Natural killer cell treated with Interleukin-12 subunit alpha and Interleukin-12 subunit beta and Interleukin-15 and Interleukin-18, amount 100 ng/mL, for 72 hours (primary cell): ENCODE results near the gene MAP3K2. TPM values are rescaled to one million over a fixed set of nuclear protein-coding genes. Genes with fewer than 3 reads are reported as not detected.
A peak's percentile ranks its signal among the peaks of the same experiment; 100 is the strongest.

Source experiments
- ATAC-seq, 2 donors: fragments of 150-1000 bp; cut with Tn5 transposase in 1 of 2; sonication (Bioruptor Pico), chemical (Tn5 transposase) in 1 of 2; 2 replicates each; pipeline ENCODE4 v1.10.0; 2021
- DNase-seq: peaks from one replicate; pipeline ENCODE4 v3.0.0; 2022; ENCODE audit warnings: low spot score
- H3K27ac Mint-ChIP-seq, 2 donors: 1 replicate in 1 of 2; 2 replicates in 1 of 2; pipeline ENCODE4 v1.8.0; 2022; ENCODE audit warnings: mixed read lengths in 2 of 2, mild to moderate bottlenecking in 1 of 2, moderate library complexity in 1 of 2
- H3K27me3 Mint-ChIP-seq, 2 donors: 1 replicate in 1 of 2; 2 replicates in 1 of 2; pipeline ENCODE4 v1.8.0; 2022; ENCODE audit warnings: mixed read lengths in 2 of 2
- H3K36me3 Mint-ChIP-seq: one replicate; pipeline ENCODE4 v1.8.0; 2022; ENCODE audit warnings: mixed read lengths
- H3K4me1 Mint-ChIP-seq, 2 donors: 1 replicate in 1 of 2; 2 replicates in 1 of 2; pipeline ENCODE4 v1.8.0; 2022; ENCODE audit warnings: low read depth in 2 of 2, mixed read lengths in 2 of 2, mild to moderate bottlenecking in 1 of 2
- H3K4me3 Mint-ChIP-seq: one replicate; pipeline ENCODE4 v1.8.0; 2022; ENCODE audit warnings: mixed read lengths
- H3K9me3 Mint-ChIP-seq: 2 replicates; pipeline ENCODE4 v1.8.0; 2022; ENCODE audit warnings: mixed read lengths
- total RNA-seq, 2 donors: library from RNA; stranded (reverse); gene quantifications; one replicate each; pipeline ENCODE4 v1.2.3, GENCODE V29; 2022

Gene MAP3K2
- total RNA-seq, 2 donors from 2014 or later: 59.0 to 64.6 TPM

GRCh38 chr2:127320586-127321275 is 67.0 kb downstream of the MAP3K2 start:
- no peaks in the 10 kb centered on the region for H3K4me1 Mint-ChIP-seq
- no peak overlapping the region for H3K4me3 Mint-ChIP-seq
- no peak for ATAC-seq
- H3K27ac Mint-ChIP-seq: no peak overlapping the region
- H3K36me3 Mint-ChIP-seq: peaks cover 18% of the 10 kb centered on the region
- DNase-seq: no peak
- H3K27me3 Mint-ChIP-seq: no peaks in the 10 kb centered on the region
- peaks cover 7% of the 10 kb centered on the region for H3K9me3 Mint-ChIP-seq

DNA sequence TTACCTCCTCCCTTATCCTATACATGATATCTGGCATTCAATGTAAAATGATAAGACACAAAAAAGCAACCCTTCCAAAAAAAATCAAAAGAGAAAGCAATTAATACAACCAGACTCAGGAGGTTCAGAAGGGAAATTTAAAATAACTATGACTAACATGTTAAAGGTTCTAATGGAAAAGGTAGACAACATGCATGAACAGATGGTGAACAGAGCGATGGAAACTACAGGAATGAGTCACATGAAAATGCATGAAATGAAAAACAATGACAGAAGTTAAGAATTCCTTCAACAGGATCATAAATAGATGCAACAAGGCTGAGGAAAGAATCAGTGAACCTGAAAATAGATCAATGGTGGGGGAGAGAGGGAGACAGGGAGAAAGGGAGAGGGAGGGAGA is 67.7 kb downstream of the MAP3K2 start:
- DNase-seq: no peak
- no peak overlapping the region for H3K27ac Mint-ChIP-seq
- no peak for ATAC-seq
- peaks cover 7% of the 10 kb centered on the region for H3K9me3 Mint-ChIP-seq
- H3K4me3 Mint-ChIP-seq: no peak overlapping the region
- no peaks in the 10 kb centered on the region for H3K27me3 Mint-ChIP-seq
- H3K36me3 Mint-ChIP-seq: peaks cover 18% of the 10 kb centered on the region
- H3K4me1 Mint-ChIP-seq: no peaks in the 10 kb centered on the region

DNA sequence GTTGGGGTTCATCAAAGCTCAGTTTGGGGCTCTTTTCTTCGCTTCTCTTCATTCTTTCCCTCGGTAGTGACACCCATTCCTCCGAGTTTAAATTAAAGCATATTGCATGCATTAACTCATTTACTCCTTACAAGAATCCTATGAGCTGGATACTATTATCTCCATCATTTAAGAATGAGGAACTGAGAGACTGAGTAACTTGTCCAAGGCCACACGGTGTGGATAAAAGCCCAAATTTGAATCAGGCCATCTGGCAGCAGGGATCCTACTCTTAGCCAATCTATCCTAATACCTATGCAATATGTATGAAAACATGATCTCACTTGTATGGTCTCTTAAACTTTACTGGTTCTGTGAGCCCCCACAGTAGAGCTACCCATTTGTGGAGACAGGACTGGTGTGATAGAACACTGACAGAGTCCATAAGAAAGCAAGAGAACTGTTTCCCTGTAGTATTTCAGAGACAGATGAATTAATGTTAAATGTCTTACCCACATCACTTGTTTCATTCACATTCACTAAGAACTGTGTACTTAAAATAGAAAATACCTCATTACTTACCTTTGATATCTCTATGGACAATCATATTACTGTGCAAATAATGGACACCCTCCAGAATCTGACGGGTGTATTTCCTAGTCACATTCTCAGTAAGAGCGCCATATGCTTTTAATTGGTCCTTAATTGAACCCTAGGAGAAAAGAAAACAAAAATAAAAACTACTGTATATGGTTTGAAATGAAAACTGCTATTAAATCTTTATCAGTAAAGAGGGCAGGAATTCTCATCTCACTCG is 73.4 kb downstream of the MAP3K2 start:
- ATAC-seq: no peak
- DNase-seq: no peak
- H3K9me3 Mint-ChIP-seq: no peaks in the 10 kb centered on the region
- H3K4me3 Mint-ChIP-seq: no peak overlapping the region
- peaks cover 16% of the 10 kb centered on the region for H3K36me3 Mint-ChIP-seq
- H3K27me3 Mint-ChIP-seq: no peaks in the 10 kb centered on the region
- no peaks in the 10 kb centered on the region for H3K4me1 Mint-ChIP-seq
- no peak overlapping the region for H3K27ac Mint-ChIP-seq

DNA sequence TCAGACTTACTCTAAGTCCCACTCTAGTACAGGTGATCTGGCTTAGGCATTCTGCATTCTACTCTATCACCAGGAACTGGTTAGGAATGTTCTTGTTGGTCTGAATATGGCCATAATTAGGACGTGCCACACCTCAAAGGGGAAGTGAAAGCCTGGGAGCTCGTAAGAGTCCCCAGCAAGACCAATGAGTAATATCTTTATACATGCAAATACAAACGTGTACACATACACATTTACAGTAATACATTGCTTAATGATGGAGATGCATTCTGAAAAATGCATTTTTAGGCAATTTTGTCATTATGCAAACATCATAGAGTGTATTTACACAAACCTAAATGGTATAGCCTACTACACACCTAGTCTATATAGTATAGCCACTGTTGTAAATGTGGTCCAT is 74.4 kb downstream of the MAP3K2 start:
- Mint-ChIP-seq H3K9me3 (no peaks in the 10 kb centered on the region), H3K4me3 (no peak overlapping the region), H3K27me3 (no peaks in the 10 kb centered on the region), H3K4me1 (no peaks in the 10 kb centered on the region), H3K36me3 (peaks cover 16% of the 10 kb centered on the region), H3K27ac (no peak overlapping the region)
- ATAC-seq (no peak), DNase-seq (no peak)

GRCh38 chr2:127310980-127311379 is 76.8 kb downstream of the MAP3K2 start:
- H3K27me3 Mint-ChIP-seq: no peaks in the 10 kb centered on the region
- DNase-seq (no peak), ATAC-seq (no peak)
- peaks cover 20% of the 10 kb centered on the region for H3K36me3 Mint-ChIP-seq
- H3K4me1 Mint-ChIP-seq: no peaks in the 10 kb centered on the region
- no peaks in the 10 kb centered on the region for H3K9me3 Mint-ChIP-seq
- no peak overlapping the region for H3K27ac Mint-ChIP-seq
- no peak overlapping the region for H3K4me3 Mint-ChIP-seq

DNA sequence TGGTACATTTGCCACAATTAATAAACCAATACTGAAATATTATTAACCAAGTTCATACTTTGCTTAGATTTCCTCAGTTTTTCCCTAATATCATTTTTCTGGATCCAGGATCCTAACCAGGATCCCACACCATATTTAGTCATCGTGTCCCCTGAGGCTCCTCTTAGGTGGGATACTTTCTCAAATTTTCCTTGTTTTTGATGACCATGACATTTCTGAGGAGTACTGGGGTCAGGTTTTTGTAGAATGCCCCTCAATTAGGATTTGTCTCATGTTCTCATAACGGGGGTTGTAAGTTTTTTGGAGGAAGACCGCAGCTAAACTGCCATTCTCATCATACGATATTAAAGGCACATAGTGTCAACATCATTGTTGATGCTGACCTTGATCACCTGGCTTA is 78.3 kb downstream of the MAP3K2 start:
- no peak overlapping the region for H3K4me3 Mint-ChIP-seq
- no peaks in the 10 kb centered on the region for H3K27me3 Mint-ChIP-seq
- no peaks in the 10 kb centered on the region for H3K9me3 Mint-ChIP-seq
- ATAC-seq: no peak
- H3K4me1 Mint-ChIP-seq: no peaks in the 10 kb centered on the region
- peaks cover 23% of the 10 kb centered on the region for H3K36me3 Mint-ChIP-seq
- DNase-seq: no peak
- no peak overlapping the region for H3K27ac Mint-ChIP-seq

- no peaks in the 10 kb centered on the region for H3K27me3 Mint-ChIP-seq
- no peaks in the 10 kb centered on the region for H3K4me1 Mint-ChIP-seq
- peaks cover 18% of the 10 kb centered on the region for H3K36me3 Mint-ChIP-seq
- no peak overlapping the region for H3K27ac Mint-ChIP-seq
- no peaks in the 10 kb centered on the region for H3K9me3 Mint-ChIP-seq
- DNase-seq: no peak
- H3K4me3 Mint-ChIP-seq: no peak overlapping the region
- ATAC-seq: no peak
Measured at GRCh38 chr2:127308586-127309138, 79.1 kb downstream of the MAP3K2 start.

DNA sequence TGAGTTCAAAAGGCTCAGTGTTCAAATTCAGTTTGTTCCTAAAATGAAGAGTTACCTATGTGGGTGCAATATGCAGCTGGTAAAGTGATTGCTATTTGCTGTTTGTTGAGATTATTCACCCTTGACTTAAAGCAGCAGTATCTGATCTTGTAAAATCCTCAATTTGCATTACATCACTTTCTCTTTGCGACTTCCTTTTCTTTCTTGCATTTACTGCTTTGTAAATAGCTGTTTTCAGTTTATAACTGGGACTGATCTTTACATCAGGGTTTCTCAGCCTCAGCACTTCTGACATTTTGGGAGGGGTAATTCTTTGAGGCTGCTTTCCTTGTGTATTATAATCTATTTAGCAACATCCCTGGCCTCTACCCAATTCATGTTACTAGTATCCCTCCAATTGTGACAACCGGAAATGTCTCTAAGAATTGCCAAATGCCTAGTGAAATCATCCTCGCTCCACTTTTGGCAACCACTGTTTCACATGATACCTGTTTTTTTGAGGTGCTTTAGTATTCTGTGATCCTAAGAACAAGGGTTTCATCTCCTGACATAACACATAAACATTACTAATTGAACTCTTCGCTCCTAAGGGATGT is 81.7 kb downstream of the MAP3K2 start:
- no peaks in the 10 kb centered on the region for H3K4me1 Mint-ChIP-seq
- H3K9me3 Mint-ChIP-seq: no peaks in the 10 kb centered on the region
- H3K36me3 Mint-ChIP-seq: peaks cover 18% of the 10 kb centered on the region
- ATAC-seq (no peak), DNase-seq (no peak)
- no peaks in the 10 kb centered on the region for H3K27me3 Mint-ChIP-seq
- no peak overlapping the region for H3K27ac Mint-ChIP-seq
- no peak overlapping the region for H3K4me3 Mint-ChIP-seq

DNA sequence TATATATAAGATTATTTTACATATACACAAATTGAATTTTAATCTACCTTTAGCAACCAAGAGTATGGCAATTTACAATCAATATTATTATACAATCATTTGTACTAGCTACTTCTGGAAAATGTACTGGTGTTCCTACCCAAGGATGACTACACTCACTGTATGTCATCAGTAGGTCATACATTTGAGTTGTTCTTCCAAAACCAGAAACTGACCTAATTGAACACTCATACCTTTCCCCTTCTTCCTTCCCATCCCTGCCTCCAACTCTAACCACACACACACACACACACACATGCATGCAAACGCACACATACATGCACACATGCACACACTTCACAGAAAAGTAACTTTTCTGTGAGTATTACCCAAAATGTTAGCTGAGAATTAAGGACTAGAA is 85.6 kb downstream of the MAP3K2 start:
- no peak overlapping the region for H3K27ac Mint-ChIP-seq

GRCh38 chr2:127293748-127294562 is 93.8 kb downstream of the MAP3K2 start, which contains the start of gene ERCC3:
Gene ERCC3, minus strand, starts transcription at chr2:127294144. Its CDS starts 63 bp downstream, at chr2:127294081.
- peaks cover 29 to 31% of the 10 kb centered on the region in 2 donors for H3K4me1 Mint-ChIP-seq
- DNase-seq (peak; percentile 90), ATAC-seq (peak; percentile 99)
- peak within 1 kb of the TSS; percentile 100 for H3K4me3 Mint-ChIP-seq
- H3K36me3 Mint-ChIP-seq: peaks cover 8% of the 10 kb centered on the region
- no peaks in the 10 kb centered on the region for H3K9me3 Mint-ChIP-seq
- H3K27ac Mint-ChIP-seq: peak within 1 kb of the TSS; percentile 90 to 93
- H3K27me3 Mint-ChIP-seq: no peaks in the 10 kb centered on the region

More for the DNA sequence above, 85.6 kb downstream of the MAP3K2 start:
- Mint-ChIP-seq H3K36me3 (peaks cover 14% of the 10 kb centered on the region), H3K9me3 (no peaks in the 10 kb centered on the region), H3K4me1 (no peaks in the 10 kb centered on the region), H3K27me3 (no peaks in the 10 kb centered on the region), H3K4me3 (no peak overlapping the region)
- ATAC-seq (no peak), DNase-seq (no peak)

DNA sequence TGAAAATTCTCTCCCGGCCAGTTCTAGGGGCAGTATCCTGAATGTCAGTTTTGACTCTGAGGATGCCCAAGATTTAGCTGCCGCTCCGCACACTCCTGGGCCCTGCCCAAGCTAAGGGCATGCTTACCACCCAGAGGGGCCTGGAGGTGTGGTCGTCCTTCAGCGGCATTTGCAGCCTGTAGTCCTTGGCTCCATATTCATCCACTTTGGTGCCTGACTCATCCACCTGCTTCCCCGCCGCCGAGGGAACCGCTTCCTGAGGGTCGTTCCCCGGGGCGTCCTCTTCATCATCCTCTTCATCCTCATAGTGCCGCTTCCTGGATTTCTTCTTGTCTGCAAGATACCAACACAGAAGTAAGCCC is 94.4 kb downstream of the MAP3K2 start:
- Mint-ChIP-seq H3K4me1 (peaks cover 34% of the 10 kb centered on the region in 2 donors), H3K27ac (peak overlapping the region; percentile 90 to 93), H3K36me3 (peaks cover 14% of the 10 kb centered on the region), H3K9me3 (no peaks in the 10 kb centered on the region), H3K27me3 (no peaks in the 10 kb centered on the region), H3K4me3 (peak overlapping the region; percentile 100)
- no peak for DNase-seq
- peak in 1 of 2 donors; percentile 13 for ATAC-seq

- DNase-seq: no peak
- no peaks in the 10 kb centered on the region for H3K9me3 Mint-ChIP-seq
- ATAC-seq: no peak
- H3K27me3 Mint-ChIP-seq: no peaks in the 10 kb centered on the region
- H3K36me3 Mint-ChIP-seq: peaks cover 42% of the 10 kb centered on the region
- no peak overlapping the region for H3K27ac Mint-ChIP-seq
- H3K4me1 Mint-ChIP-seq: peaks cover 33% of the 10 kb centered on the region in 2 donors
- no peak overlapping the region for H3K4me3 Mint-ChIP-seq
Measured at GRCh38 chr2:127288274-127288673, 99.5 kb downstream of the MAP3K2 start.

GRCh38 chr2:127283275-127283674 is 104.5 kb downstream of the MAP3K2 start:
- no peak overlapping the region for H3K4me3 Mint-ChIP-seq
- peak overlapping the region in 1 of 2 donors; percentile 12 for H3K27ac Mint-ChIP-seq
- no peaks in the 10 kb centered on the region for H3K9me3 Mint-ChIP-seq
- H3K36me3 Mint-ChIP-seq: peaks cover 47% of the 10 kb centered on the region
- H3K27me3 Mint-ChIP-seq: no peaks in the 10 kb centered on the region
- no peak for ATAC-seq
- H3K4me1 Mint-ChIP-seq: peaks cover 27 to 34% of the 10 kb centered on the region in 2 donors
- no peak for DNase-seq
